ENCODE data around the gene ATG4B. TPM values are rescaled to one million over a fixed set of nuclear protein-coding genes. Genes with fewer than 3 reads are reported as not detected.
A peak's percentile ranks its signal among the peaks of the same experiment; 100 is the strongest.
"Not testable (repeated sequence)": the region's sequence is repeated elsewhere in the genome, so short reads cannot be mapped to it uniquely, and the experiment has no call there.

ATG4B gene
- total RNA-seq = 75.2 and 75.8 TPM in 2 replicates

DNA sequence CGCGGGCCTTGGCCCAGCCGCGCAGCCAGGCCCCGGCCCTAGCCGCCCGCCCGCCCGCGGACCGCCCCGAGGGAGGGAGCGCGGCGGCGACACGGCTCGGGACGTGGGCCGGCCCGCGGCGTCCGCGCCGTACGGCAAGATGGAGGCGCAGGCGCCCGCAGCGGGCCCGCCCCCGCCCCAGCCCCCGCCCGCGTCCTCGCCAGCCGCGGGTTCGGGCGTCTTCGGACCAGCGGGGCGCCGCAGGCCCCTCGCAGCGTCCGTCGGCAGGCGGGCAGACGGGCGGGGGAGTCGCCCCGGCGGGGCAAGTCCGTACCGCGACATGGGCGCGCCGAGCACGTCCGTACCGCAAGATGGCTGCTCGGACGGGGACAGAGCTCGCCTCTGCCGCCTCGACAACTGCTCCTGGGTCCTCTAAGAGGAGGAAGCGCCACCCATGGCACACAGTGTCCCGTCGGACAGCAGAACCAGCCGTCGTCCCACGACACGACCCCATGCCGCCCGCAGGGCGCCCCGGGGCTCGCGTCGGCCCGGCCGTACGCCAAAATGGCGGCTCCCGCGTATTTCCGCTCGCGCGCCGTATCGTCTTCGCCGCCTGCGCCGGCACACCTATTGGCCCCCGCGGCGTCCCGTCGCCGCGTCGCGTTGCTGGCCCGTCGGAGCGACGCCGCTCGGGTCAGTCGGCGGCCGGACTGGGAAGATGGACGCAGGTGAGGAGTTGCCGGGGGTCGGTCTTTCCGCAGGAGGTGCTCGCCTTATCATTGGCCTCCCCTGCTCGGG, at the start of gene ATG4B, which contains the start of gene THAP4:
ATG4B (plus strand) TSS at position 676 of the 777 bp plus-strand sequence; CDS start at position 698, 22 bp downstream.
THAP4 (minus strand) TSS at position 141 of the 777 bp plus-strand sequence. CDS start 141 bp downstream, outside the sequence.
- peak; percentile 52 for DNase-seq (ENCODE audit: low read depth, low spot score)

DNA sequence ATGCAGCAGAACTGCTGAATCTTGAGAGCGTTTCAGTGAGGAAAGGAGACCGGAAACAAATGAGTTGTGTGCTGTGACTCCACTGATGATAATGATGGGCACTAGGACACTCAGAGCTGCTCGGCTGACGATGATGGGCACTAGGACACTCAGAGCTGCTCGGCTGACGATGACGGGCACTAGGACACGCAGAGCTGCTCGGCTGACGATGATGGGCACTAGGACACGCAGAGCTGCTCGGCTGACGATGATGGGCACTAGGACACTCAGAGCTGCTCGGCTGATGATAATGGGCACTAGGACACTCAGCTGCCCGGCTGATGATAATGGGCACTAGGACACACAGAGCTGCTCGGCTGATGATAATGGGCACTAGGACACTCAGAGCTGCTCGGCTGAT, 47.6 kb upstream of the ATG4B start:
- DNase-seq (ENCODE audit: low read depth, low spot score) = not testable (repeated sequence)

DNA sequence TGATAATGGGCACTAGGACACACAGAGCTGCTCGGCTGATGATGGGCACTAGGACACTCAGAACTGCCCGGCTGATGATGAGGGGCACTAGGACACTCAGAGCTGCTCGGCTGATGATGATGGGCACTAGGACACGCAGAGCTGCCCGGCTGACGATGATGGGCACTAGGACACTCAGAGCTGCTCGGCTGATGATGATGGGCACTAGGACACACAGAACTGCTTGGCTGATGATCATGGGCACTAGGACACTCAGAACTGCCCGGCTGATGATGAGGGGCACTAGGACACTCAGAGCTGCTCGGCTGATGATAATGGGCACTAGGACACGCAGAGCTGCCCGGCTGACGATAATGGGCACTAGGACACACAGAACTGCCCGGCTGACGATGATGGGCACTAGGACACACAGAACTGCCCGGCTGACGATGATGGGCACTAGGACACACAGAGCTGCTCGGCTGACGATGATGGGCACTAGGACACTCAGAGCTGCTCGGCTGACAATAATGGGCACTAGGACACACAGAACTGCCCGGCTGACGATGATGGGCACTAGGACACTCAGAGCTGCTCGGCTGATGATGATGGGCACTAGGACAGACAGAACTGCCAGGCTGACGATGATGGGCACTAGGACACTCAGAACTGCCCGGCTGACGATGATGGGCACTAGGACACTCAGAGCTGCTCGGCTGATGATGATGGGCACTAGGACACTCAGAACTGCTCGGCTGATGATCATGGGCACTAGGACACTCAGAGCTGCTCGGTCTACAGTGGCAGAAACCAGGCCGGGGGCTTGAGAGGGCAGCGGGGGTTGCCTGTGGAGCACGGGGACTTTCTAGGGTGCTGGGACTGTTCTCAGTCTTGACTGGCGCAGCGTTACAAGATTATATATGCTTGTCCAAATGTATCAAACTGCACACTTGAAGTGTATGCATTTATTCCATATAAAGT, 46.7 kb upstream of the ATG4B start:
- not testable (repeated sequence) for DNase-seq (ENCODE audit: low read depth, low spot score)

DNA sequence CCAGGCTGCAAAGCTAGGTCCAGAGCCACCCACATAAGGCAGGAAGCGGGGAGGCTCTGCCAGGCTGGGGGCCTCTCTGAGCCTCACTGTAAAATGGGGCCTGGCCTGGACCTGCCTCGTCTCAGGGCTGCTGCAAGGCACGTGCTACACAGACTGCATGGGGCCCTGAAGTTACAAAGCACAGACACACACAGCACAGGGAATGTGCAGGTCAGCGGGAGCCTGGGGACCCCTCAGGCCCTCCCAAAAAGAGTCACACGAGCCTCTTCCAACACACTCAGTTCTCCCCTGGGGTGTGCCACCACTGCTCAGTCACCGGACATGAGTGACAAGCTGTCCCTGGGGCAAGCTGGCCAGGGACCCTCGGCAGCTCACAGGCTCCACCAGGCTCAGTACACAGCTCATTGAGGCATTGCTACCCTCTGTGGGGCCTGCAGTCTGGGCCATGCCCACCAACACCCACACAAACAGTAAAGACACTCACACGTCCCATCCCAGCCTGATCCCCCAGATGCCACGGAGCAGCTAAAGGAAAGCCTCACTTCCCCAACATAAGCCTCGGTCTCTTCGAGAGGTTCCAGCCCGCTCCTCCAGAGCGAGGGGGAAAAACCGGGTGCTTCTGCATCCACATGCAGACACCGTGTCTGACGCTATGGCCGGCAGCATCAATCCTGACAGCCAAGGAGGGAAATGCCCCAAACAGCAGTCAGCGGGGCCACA, 45.2 kb upstream of the ATG4B start:
- no peak for DNase-seq (ENCODE audit: low read depth, low spot score)

DNA sequence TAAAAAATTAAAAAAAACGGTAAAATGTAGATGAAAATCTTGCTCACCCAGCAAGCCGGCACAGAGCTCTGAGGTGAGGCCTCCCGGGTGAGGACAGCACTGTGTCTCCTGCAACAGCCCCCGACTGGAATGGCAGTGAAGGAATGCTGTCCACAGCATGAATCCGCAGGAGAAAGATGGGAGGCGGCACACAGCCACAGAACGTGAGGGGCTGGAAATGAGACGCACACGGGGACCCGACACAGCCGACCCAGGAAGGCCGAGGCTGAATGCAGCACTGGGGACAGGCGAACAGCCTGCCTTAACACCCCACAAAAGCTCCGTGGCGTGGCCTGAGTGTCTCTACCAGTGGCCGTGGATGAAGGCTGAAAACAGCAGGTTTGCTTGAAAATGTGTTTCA, 44.2 kb upstream of the ATG4B start:
- no peak for DNase-seq (ENCODE audit: low read depth, low spot score)

DNA sequence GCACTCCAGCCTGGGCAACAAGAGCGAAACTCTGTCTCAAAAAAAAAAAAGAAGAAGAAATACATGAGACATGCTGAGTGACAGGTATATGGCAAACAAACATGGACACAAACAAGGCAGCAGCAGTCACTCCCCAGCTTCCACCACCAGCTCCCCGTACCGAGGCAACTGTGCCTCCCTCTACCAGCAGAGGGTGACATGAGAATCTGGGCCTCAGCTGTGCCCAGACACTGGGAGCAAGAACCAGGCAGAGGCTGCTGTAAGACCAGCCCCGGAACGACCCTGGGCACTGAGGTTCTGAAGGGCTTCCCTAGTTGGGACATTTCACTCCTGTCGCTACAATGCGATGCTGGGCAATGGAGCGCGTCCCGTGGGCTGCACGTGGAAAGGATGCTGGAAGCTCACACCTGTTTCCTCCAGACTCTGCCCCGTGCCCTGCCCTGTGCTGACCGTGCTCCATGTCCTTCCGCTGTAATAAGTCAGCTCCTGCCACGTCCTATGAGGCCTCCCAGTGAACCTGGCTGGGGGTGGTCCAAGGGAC, 41.8 kb upstream of the ATG4B start:
- DNase-seq (ENCODE audit: low read depth, low spot score) = no peak

DNA sequence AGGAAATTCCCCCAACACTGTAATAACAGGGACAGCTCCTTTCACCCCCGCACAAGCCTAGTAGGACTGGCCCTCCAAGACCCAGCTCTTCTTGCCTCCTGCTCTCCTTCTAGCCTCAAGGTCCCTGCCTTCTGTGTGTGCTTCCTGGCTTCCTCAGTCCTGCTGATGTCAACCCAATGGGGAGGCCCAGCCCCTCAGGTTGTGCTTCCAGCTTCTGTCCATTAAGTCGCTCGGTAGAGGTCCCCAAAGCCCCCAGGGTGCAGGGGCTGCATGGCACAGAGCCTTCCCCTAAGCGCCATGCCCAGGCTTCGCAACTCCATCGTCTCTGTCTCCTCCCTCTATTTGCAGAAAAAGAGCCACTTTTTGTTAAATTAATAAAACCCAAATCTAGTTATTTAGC, 39.9 kb upstream of the ATG4B start:
- DNase-seq (ENCODE audit: low read depth, low spot score) = no peak

DNA sequence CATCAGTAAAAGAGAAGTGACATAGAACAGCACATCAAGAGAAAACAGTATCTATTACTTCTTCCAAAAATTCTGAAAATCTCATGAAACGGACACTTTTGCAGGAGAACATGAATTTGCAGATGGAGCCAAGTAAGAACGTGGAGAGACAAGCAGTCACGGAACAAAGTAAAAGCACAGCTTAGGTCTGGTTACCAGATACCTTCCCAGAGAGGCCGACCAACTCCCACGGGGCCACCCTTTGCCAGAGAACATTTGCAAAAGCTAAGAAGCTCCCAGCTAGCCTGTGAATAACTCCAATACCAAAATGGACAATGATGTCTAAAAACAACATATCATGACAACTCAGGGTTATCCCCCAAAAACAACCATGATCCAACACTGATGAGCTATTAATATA, 39.4 kb upstream of the ATG4B start:
- no peak for DNase-seq (ENCODE audit: low read depth, low spot score)

DNA sequence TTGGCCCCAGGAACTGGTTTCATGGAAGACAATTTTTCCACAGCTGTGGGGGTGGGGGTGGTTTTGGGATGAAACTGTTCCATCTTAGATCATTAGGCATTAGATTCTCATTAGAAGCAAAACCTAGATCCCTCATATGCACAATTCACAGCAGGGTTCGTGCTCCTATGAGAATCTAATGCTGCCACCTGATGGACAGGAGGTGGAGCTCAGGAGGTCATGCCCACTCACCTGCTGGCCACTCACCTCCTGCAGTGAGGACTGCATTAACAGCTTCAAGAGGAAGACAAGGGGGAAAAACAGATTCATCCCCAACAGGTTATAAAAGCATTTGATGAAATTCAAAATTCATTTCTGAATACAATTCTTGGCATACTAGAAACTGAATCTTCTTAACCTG, 39.0 kb upstream of the ATG4B start:
- no peak for DNase-seq (ENCODE audit: low read depth, low spot score)

DNA sequence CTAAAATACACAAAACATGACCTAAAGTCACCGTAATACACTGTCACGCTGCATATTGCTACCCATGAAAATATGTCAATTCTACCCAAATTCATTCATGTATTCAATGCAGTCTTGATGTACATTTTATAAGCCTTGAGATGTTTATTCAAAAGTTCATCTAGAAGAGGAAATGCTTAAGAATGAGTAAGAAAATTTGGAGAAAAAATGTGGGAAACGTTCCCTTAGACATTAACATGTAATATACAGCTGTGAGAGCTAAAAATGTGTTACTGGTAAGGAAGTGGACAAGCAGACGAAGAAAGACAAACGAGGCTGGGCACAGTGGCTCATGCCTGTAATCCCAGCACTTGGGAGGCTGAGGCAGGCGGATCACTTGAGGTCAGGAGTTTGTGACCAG, 37.9 kb upstream of the ATG4B start:
- DNase-seq (ENCODE audit: low read depth, low spot score) = no peak

DNA sequence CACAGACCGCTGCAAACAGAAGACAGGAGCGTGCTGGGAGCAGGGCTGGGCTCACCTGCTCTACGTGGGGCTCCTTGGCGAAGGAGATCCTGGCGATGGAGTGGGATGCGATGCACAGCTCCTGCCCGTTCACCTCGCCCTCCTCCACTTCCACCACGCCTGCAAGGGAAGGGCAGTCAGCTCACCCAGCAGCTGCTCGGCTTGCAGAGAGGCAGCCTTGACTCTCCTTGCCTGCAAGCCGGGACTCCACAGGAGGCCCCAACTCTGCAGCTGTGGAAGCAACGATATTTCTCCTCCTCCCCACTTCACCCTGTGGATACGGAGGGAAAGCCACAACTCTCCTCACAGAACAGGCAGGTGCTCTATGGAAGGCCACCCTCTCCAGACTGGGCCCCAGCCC, 35.7 kb upstream of the ATG4B start:
- no peak for DNase-seq (ENCODE audit: low read depth, low spot score)

DNA sequence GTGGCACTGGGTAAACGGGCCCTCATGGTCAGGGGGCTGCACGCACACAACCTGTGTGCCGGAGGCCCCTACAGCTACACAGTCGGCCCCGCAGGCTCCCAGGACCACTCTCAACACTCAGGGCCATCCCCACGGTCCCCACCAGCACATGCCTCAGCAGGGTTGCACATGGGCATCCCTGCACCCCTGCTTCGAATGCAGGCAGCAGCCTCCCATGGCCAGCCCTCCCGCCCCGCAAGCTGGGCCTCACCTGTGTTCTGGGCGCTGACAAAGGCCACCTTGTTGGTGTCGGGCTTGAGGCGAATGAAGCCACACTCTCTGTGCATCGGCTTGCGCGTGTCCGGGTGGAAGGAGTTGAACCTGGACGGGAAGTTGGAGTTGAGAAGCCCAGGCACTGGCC, 34.8 kb upstream of the ATG4B start:
- DNase-seq (ENCODE audit: low read depth, low spot score) = no peak

DNA sequence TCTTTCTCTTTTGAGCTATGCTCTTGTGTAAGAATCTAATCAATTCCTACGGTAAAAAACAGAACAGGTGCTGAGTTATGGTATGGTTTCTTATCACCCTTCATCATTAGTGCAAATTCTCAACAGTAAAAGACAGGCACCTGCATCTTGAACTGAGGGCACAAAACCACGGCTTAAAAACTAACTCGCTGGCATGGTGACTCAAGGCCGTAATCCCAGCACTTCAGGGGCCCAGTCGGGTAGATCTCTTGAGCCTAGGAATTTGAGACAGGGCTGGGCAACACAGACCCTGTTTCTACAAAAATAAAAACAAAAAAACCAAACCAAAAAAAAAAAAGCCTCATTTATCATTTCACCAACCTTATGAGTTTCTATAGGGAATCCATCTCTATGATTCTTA, 33.8 kb upstream of the ATG4B start:
- DNase-seq (ENCODE audit: low read depth, low spot score) = no peak

DNA sequence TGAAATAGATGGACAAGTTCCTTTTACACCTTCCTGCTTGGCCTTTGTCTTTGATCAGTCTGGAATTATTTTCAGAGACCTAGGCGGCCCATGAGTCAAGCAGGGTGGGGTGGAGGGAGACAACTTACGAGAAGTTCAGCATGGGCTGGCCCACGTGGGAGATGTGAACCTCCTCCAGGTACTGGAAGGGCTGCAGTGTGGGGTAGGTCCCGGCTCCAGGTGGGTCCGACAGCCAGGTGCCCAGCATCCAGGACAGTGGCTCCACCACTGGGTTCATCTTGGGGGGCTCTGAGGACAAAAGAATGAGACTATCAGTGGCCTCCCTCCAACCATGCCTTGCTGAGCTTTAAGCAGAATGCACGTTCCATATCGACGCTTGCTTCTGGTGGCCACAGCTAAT, 31.3 kb upstream of the ATG4B start:
- no peak for DNase-seq (ENCODE audit: low read depth, low spot score)

DNA sequence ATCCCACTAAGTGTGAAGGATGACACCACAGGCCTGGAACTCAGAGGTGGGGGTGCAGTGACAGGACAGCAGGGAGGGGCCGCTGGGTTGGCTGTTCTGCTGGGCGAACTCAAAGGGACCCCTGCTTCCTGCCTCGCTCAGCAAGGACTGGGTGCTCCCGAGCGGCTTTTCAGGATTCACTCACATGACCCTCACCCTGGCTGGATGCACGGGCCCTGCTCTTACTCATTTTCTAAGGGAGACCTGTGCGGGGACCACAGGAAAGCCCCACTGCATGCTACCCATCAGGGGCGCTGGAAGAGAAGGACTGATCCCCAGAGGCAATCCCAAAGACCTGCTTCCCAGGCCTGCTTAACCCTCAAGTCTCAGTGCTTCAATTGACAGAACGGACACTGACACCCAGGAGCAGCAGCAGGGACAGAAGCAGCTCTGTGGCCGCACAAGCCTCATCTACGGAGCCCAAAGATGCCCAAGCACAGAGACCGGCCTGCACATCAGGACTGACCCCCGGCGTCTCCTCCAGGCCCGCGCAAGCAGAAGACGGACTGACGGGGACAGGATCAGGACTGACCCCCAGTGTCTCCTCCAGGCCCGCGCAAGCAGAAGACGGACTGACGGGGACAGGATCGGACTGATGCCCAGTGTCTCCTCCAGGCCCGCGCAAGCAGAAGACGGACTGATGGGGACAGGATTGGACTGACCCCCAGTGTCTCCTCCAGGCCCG, 30.2 kb upstream of the ATG4B start:
- DNase-seq (ENCODE audit: low read depth, low spot score) = no peak

DNA sequence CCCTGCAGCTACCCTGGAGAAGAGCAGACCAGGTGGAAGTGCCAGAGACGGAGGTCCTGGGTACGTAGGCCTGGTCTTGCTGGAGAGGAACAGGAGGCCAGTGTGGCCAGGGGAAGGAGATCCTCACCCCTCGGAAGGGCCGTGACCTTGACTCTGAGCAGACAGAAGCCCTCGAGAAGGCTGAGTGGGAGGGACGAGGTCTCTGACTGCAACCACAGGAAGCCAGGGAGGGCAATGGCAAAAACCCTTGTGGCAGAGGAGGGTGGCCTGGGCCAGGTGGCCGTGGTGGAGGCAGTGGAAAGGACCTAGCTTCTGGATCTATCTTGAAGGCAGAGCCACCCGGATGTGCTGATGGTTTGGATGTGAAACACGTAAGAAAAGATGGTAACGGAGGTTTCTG, 28.6 kb upstream of the ATG4B start:
- DNase-seq (ENCODE audit: low read depth, low spot score) = no peak

DNA sequence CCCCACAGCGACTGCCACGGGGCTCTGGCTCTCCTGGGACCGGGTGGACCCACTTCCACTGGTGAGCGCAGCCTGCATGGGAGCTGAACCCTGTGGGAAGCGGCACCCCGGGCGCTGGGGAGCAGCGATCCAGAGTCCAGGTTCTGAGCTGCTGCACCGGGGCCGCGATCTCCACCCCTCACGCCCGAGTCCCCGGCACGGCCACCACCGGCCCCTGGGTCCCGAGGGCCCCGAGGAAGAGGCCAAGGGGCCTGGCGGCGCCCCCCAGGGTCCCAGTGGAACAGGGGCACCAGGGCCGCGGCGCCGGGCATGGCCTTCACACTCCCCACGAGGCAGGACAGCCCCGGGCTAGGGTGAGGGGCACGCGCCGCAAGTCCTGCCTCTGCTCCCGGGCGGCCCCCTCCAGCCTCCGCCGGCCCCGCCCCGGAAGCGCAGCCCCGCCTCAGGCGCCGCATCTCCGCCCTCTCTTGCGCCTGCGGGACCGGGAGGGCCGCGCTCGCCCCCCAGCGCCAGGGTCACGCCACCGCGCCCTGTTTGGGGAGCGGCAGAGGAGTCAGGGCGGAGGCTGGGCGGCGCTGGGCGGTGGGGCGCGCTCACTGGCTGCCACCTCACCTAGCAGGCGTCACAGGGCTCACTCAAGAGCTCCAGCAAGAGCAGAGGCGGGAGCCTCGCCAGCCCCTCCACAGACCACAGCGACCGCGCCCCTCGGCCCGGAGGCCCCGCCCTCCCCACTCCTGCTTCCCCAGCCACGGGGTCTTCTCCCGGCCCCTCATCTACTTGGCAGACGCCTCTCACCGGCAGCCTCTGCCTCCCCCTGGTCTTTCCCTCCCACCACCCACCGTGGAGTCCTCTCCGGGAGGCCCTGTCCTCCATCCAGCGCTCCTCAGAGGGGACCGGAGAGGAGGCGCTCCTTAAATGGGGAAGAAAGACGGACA, 27.4 kb upstream of the ATG4B start:
- DNase-seq (ENCODE audit: low read depth, low spot score) = peak; percentile 22

DNA sequence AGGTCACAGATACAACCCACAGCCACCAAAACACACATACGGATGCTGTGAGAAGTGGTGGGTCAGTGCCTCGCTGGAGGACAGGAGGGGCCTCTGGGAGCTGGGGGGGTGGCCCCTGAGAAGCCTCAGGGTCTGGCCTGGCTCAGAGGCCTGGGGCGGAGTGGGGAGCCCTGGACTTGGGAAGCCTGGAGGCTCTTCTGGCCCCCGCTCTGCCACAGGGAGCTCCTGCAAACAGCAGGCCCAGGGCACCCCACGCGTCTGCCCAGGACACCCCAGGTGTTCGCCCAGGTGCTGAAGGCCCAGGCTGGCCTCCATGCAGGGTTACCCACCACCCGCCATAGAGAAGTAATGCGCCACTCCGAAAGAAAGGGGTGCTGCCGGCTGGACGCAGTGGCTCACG, 26.4 kb upstream of the ATG4B start:
- DNase-seq (ENCODE audit: low read depth, low spot score) = no peak

DNA sequence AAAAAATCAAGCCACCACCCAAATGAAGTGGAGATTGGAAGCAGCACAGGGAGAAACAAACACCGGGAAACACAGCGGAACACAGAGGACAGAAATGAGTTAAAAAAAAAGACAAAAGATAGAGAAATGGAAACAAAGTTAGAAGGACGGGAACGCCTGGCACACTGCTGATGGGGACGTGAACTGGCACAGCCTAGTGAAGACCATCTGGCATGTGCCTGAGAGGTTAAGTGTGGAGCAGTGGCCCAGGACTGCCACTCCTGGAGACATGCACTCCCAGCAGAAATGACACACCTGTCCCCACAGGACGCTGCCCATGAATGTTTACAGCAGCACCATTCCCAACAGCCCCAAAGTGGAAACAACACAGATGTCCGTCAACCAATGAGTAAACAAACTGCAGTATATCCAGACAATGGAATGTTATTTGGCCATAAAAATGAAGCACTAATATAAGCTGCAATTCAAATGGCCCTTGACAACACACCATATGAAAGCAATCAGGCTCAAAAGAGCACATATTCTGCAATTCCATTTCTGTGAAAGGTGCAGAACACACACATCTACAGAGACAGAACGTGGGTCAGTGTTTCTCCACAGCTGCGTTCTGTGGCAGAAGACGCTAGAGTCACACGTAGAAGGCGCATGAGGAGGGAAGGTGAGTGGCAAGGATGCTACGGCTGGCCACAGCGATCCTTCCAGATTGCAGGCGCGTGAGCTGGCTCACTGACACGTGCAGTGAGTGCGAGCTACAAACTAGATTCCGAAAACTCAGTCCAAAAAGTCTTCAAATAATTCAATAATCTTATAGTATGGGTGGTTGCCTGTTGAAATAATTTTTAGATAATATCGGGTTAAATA, 25.1 kb upstream of the ATG4B start:
- DNase-seq (ENCODE audit: low read depth, low spot score) = no peak

All from pulmonary artery endothelial cell (primary cell).